Activated naive CD8-positive, alpha-beta T cell treated with anti-CD3 and anti-CD28 coated beads for 36 hours (primary cell): ENCODE results near the gene TIMP2. TPM values are rescaled to one million over a fixed set of nuclear protein-coding genes. Genes with fewer than 3 reads are reported as not detected.
"Not testable (repeated sequence)": the region's sequence is repeated elsewhere in the genome, so short reads cannot be mapped to it uniquely, and the experiment has no call there.

ENCODE experiments used
- DNase-seq: peaks from one replicate; pipeline ENCODE4 v3.0.0; 2021
- H3K27ac Mint-ChIP-seq: one replicate; pipeline ENCODE4 v1.8.0; 2022; ENCODE audit warnings: mild to moderate bottlenecking, moderate library complexity, mixed read lengths
- H3K27me3 Mint-ChIP-seq: one replicate; pipeline ENCODE4 v1.8.0; 2022; ENCODE audit warnings: mild to moderate bottlenecking, mixed read lengths
- H3K36me3 Mint-ChIP-seq: one replicate; pipeline ENCODE4 v1.8.0; 2021; ENCODE audit warnings: mild to moderate bottlenecking, mixed read lengths
- H3K4me1 Mint-ChIP-seq: one replicate; pipeline ENCODE4 v1.8.0; 2021; ENCODE audit warnings: mixed read lengths
- H3K4me3 Mint-ChIP-seq: one replicate; pipeline ENCODE4 v1.8.0; 2022; ENCODE audit warnings: mild to moderate bottlenecking, moderate library complexity, mixed read lengths
- H3K9me3 Mint-ChIP-seq: one replicate; pipeline ENCODE4 v1.8.0; 2022; ENCODE audit warnings: mixed read lengths
- total RNA-seq, 2 experiments: library from RNA; stranded (reverse); gene quantifications; one replicate each; pipeline ENCODE4 v1.2.3, GENCODE V29; 2021

Gene TIMP2
- total RNA-seq, 2 experiments from 2014 or later = 1.2 to 1.3 TPM

DNA sequence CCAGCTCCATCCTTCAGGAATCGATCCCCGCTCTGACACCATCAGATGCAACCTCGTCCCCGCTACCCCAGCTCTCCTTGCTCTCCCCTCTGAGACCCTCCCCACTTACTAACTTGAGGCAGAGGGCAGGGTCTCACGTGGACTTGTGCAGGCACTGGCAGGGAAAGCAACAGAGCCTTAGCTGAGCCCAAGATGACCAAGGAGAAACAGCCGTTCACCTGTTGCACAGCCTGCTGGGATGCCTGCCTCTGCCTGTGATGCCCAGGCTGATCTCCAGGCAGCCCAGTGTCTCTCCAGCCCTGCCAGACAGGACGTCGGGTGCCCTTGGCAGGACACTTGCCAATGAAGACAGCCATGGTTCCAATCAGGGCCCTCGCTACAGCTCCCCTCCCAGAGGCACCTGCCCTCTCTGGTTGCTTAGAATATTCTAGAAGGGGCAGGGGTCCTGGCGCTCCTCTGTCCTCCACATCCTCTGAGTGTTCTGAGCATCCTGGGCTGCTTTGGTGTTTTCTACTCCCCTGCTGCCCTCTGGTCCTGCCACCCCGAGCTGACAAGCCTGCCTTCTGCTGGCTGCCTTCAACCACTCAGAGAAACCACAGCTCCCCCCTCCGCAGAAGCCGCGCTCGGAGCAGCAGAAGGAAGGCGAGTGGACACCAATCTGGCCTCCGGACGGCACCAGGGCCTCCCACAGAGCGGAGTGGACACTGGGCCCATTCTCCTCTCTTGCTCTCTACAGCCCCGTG is 28.9 kb downstream of the TIMP2 start:
- Mint-ChIP-seq H3K36me3 (no peaks in the 10 kb centered on the region), H3K27me3 (no peaks in the 10 kb centered on the region), H3K27ac (no peak overlapping the region), H3K9me3 (no peaks in the 10 kb centered on the region), H3K4me1 (peaks cover 7% of the 10 kb centered on the region), H3K4me3 (no peak overlapping the region)
- DNase-seq = no peak

DNA sequence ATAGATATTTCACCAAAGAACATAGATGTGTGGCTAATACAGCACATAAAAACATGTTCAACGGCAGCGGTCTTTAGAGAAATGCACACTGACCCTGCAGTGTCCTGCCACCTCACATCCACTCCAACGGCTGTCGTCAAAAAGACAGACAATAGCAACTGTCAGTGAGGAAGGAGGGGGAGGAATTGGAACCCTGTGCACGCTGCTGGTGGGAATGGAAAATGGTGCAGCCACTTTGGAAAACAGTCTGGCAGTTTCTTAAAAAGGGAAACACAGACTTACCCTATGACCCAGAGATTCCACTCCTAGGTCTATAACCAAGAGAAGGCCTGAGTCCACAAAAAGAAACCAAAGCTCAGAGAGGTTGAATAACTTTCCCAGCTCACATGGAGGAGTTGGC is 29.9 kb downstream of the TIMP2 start:
- Mint-ChIP-seq H3K4me1 (peaks cover 16% of the 10 kb centered on the region), H3K27ac (no peak overlapping the region), H3K4me3 (no peak overlapping the region), H3K9me3 (no peaks in the 10 kb centered on the region), H3K36me3 (no peaks in the 10 kb centered on the region), H3K27me3 (no peaks in the 10 kb centered on the region)
- no peak for DNase-seq

DNA sequence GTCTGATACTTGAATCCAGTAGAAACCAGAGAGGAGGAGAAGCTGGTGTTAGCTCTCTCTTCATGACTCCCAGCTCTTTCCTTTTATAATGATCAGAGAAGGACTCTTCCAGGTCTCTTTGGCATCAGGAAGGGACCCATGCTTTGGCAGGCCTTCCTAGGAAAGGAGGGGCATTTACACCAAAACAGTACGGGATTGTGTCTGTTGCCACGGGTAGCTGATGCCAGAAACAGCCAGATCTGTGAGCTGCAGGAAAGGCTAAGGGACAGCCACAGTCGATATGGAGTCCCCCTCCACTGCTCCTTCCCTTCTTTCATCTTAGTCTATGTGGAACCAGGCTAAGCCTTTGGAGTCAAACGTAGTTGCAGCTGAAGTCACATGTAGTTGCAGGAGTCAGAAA is 31.5 kb downstream of the TIMP2 start:
- peaks cover 31% of the 10 kb centered on the region for H3K4me1 Mint-ChIP-seq
- H3K27ac Mint-ChIP-seq = no peak overlapping the region
- H3K4me3 Mint-ChIP-seq = no peak overlapping the region
- no peaks in the 10 kb centered on the region for H3K9me3 Mint-ChIP-seq
- peaks cover 4% of the 10 kb centered on the region for H3K27me3 Mint-ChIP-seq
- no peaks in the 10 kb centered on the region for H3K36me3 Mint-ChIP-seq
- DNase-seq = no peak

DNA sequence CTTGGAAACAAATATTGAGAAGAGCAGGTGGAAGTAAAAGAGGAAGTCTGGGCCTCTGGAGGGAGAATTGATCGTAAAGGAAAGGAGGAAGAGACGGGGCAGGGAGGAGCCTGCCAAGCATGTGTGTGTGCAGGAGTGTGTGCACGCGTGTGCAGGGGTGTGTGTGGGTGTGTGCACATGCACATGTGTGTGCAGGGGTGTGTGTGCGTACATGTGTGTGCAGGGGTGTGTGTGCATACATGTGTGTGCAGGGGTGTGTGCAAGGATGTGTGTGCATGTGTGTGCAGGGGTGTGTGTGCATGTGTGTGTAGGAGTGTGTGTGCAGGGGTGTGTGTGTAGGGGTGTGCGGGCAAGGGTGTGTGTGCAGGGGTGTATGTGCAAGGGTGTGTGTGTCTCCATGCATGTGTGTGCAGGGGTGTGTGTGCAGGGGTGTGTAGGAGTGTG is 32.2 kb downstream of the TIMP2 start:
- DNase-seq = no peak
- Mint-ChIP-seq H3K9me3 (no peaks in the 10 kb centered on the region), H3K4me1 (peaks cover 33% of the 10 kb centered on the region), H3K27me3 (peaks cover 5% of the 10 kb centered on the region), H3K4me3 (no peak overlapping the region), H3K36me3 (no peaks in the 10 kb centered on the region), H3K27ac (no peak overlapping the region)

DNA sequence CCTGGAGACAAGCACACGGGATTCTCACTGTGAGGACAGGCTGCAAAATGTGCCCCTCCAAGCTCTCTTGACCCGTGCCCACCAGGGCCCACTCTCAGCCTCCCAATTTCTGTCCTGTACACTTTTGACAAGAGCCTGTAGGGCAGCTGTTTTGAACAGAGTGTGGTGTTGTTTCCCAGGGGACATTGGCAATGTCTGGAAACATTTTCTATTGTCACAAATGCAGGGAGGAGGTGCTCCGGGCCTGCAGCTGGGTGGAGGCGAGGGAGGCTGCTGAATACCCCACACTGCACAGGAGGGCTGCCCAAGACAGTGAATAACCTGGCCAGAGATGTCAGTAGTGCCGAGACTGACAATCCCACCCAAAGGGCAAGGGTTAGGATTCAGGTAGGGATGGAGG is 32.7 kb downstream of the TIMP2 start:
- Mint-ChIP-seq H3K9me3 (no peaks in the 10 kb centered on the region), H3K4me3 (no peak overlapping the region), H3K4me1 (peaks cover 33% of the 10 kb centered on the region), H3K27me3 (peaks cover 5% of the 10 kb centered on the region), H3K27ac (no peak overlapping the region), H3K36me3 (no peaks in the 10 kb centered on the region)
- no peak for DNase-seq

DNA sequence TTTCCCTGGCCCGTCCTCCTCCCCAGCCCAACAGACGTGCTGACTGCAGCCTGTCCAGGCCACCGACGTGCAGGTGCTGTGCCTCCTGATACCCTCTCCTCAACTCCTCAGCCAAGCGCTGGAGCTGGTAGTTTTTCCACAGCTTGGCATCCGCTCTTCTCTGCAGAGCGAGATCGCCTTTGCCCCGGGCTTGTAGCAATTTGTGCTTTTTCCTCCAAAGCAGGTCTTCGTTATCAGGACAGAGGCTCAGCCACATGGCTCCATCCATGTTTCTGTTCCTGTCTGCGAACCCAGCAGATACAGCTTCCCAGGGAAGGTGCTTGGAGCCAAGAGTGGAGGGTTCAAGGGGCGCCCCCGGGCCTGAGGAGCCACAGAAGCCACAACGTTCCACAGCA is 33.1 kb downstream of the TIMP2 start:
- peak overlapping the region; percentile 11 for H3K27ac Mint-ChIP-seq
- no peak for DNase-seq
- peaks cover 33% of the 10 kb centered on the region for H3K4me1 Mint-ChIP-seq
- H3K27me3 Mint-ChIP-seq = peaks cover 5% of the 10 kb centered on the region
- no peaks in the 10 kb centered on the region for H3K36me3 Mint-ChIP-seq
- no peak overlapping the region for H3K4me3 Mint-ChIP-seq
- H3K9me3 Mint-ChIP-seq = no peaks in the 10 kb centered on the region

DNA sequence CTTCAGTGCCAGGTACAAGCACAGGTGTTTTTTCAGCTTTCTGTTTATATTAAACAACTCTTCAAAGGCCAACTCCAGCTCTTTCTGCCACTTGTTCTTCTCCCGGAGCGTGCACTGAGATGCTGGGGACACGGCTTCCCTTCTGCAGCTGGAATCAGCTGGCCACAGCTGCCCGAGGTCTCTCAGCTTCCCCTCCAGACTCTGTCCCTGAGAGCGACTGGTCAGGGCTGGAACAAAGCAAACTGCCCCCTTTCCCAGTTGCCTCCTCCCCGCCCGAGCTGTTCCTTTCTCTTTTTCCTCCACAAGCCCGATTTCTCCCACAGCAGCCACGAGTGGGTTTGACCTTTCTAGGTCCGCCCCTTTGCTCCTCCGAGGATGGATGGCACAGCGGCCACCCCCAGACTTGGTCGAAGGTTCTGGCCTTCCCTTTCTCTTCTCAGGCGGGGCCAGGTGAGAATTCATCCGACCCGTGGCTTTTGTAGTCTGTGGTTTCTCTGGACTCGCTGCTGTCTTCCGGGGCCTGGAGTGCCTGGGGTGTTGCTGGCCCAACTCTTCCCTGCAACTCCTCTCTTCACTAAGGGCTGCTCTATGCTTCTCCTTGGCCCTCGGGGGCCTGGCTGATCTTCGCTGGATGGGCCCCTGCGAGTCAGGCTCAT is 33.7 kb downstream of the TIMP2 start:
- peaks cover 33% of the 10 kb centered on the region for H3K4me1 Mint-ChIP-seq
- no peak for DNase-seq
- H3K27ac Mint-ChIP-seq = peak overlapping the region; percentile 32
- peaks cover 5% of the 10 kb centered on the region for H3K27me3 Mint-ChIP-seq
- no peaks in the 10 kb centered on the region for H3K36me3 Mint-ChIP-seq
- H3K4me3 Mint-ChIP-seq = no peak overlapping the region
- no peaks in the 10 kb centered on the region for H3K9me3 Mint-ChIP-seq

DNA sequence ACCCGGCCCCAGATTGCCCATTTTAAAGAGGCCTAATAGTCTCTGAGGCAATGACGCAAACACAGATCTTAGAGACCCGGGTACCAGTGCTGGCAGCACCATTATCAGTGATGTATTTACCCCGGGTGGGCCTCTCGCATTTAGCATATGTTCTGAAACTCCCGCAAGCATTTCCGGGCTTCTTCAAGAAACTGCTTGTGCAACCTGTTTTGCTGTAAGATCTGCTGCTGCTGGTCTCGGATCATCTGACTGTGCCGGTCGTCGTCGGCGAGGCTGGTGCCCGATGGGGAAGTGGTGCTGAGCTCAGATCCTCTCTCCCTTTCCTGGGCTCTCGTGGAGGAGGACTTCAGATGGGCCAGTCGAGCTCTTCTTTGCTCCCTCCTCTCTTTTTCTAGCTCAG is 34.7 kb downstream of the TIMP2 start:
- Mint-ChIP-seq H3K27me3 (peaks cover 5% of the 10 kb centered on the region), H3K4me1 (peaks cover 33% of the 10 kb centered on the region), H3K9me3 (no peaks in the 10 kb centered on the region), H3K36me3 (no peaks in the 10 kb centered on the region), H3K4me3 (no peak overlapping the region), H3K27ac (peak overlapping the region; percentile 69)
- peak; percentile 45 for DNase-seq

DNA sequence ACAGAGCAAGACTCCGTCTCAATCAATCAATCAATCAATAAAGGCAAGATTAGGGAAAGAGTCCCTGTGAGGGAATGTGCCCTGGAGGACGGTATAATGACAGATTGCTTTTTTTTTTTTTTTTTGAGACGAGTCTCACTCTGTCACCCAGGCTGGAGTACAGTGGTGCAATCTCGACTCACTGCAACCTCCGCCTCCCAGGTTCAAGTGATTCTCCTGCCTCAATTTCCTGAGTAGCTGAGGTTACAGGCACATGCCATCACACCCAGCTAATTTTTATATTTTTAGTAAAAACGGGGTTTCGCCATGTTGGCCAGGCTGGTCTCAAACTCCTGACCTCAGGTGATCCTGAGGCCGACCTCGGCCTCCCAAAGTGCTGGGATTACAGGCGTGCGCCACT is 35.1 kb downstream of the TIMP2 start:
- not testable (repeated sequence) for H3K27me3 Mint-ChIP-seq, DNase-seq, H3K4me3 Mint-ChIP-seq, H3K9me3 Mint-ChIP-seq, H3K36me3 Mint-ChIP-seq
- peaks cover 33% of the 10 kb centered on the region for H3K4me1 Mint-ChIP-seq
- peak overlapping the region; percentile 69 for H3K27ac Mint-ChIP-seq

DNA sequence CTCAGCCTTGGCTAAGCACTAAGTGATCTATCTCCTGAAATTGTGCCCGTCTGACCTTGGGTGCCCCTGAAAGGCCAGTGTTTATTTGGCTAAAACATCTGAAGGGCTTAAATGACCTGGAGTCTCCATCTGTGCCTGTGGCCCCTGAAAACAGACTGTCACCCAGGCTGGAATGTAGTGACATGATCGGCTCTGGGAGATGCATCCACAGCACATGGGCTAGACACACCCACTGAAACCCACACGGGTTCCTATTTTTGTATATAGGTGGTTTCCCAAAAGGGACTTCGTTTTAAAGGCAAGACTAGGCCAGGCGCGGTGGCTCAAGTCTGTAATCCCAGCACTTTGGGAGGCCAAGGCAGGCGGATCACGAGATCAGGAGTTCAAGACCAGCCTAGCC is 35.7 kb downstream of the TIMP2 start:
- peak; percentile 21 for DNase-seq
- H3K4me1 Mint-ChIP-seq = peaks cover 33% of the 10 kb centered on the region
- H3K9me3 Mint-ChIP-seq = no peaks in the 10 kb centered on the region
- no peaks in the 10 kb centered on the region for H3K36me3 Mint-ChIP-seq
- H3K4me3 Mint-ChIP-seq = peak overlapping the region; percentile 50
- H3K27me3 Mint-ChIP-seq = peaks cover 5% of the 10 kb centered on the region
- peak overlapping the region; percentile 67 for H3K27ac Mint-ChIP-seq

DNA sequence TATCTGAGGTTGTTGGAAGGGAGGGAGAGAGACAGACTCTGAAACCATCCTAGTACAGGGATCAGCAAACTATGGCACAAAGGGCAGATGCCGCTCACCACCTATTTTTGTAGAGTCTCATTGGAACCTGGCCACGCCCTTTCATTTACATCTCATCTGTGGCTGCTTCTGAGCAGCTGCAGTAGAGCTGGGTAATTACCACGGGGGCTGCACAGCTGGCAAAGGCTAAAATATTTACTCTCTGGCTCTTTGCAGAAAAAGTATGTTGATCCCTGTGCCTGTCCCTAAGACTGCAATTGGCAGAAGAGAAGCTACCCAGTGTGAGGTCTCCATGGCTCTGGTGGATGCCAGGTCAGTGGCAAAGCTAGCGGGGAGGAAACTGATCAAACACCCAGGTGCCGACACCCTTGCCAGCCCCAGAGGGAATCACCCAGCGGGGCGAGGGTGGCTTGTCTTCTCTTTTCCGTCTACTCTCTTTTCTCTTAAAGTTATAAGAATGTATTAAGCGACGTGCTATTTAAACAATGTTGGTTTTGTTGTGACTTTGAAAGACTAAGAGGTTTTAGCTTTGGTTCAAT is 36.2 kb downstream of the TIMP2 start:
- H3K27me3 Mint-ChIP-seq = peaks cover 5% of the 10 kb centered on the region
- H3K27ac Mint-ChIP-seq = peak overlapping the region; percentile 19
- DNase-seq = no peak
- H3K4me1 Mint-ChIP-seq = peaks cover 33% of the 10 kb centered on the region
- no peaks in the 10 kb centered on the region for H3K36me3 Mint-ChIP-seq
- no peaks in the 10 kb centered on the region for H3K9me3 Mint-ChIP-seq
- H3K4me3 Mint-ChIP-seq = no peak overlapping the region

DNA sequence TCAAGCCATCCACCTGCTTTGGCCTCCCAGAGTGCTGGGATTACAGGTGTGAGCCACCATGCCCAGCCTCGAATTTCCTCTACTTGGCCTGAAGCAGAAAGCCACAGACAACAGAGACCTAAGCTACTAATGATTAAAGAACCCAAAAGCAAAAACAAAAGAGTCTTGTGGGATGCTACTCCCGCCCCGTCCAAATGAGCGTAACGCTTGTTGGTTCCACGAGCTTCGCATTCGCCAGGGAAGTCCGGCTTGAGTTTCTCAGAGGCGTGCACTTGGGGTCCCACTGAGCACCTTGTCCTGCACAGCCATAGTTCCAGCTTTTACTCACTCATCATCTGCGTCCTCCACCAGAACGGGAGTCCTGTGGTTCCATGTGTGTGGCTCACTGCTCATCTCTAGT is 38.2 kb downstream of the TIMP2 start:
- Mint-ChIP-seq H3K36me3 (no peaks in the 10 kb centered on the region), H3K4me3 (no peak overlapping the region), H3K27ac (no peak overlapping the region), H3K9me3 (no peaks in the 10 kb centered on the region), H3K4me1 (peaks cover 41% of the 10 kb centered on the region), H3K27me3 (peaks cover 5% of the 10 kb centered on the region)
- no peak for DNase-seq

DNA sequence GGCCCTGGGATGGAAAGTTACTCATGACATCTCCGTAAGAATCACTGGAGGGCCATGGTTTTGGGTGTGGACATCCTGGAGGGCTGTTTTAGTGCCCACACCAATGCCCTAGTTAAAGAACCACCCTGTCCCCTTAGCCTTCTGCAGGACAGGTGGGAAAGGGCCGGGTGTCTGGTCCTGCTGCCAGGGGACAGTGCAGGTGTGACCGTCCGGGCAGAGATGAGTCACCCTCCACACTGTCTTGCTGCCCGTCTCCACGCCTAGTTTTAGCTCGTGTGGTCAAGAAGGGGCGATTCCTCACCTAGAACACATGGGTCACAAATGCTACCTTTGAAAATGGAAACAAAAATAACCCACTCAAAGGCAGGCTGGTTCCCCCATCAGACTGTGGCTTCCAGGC is 39.2 kb downstream of the TIMP2 start:
- H3K4me1 Mint-ChIP-seq = peaks cover 34% of the 10 kb centered on the region
- no peak overlapping the region for H3K27ac Mint-ChIP-seq
- no peaks in the 10 kb centered on the region for H3K36me3 Mint-ChIP-seq
- H3K9me3 Mint-ChIP-seq = no peaks in the 10 kb centered on the region
- peaks cover 5% of the 10 kb centered on the region for H3K27me3 Mint-ChIP-seq
- DNase-seq = no peak
- no peak overlapping the region for H3K4me3 Mint-ChIP-seq

DNA sequence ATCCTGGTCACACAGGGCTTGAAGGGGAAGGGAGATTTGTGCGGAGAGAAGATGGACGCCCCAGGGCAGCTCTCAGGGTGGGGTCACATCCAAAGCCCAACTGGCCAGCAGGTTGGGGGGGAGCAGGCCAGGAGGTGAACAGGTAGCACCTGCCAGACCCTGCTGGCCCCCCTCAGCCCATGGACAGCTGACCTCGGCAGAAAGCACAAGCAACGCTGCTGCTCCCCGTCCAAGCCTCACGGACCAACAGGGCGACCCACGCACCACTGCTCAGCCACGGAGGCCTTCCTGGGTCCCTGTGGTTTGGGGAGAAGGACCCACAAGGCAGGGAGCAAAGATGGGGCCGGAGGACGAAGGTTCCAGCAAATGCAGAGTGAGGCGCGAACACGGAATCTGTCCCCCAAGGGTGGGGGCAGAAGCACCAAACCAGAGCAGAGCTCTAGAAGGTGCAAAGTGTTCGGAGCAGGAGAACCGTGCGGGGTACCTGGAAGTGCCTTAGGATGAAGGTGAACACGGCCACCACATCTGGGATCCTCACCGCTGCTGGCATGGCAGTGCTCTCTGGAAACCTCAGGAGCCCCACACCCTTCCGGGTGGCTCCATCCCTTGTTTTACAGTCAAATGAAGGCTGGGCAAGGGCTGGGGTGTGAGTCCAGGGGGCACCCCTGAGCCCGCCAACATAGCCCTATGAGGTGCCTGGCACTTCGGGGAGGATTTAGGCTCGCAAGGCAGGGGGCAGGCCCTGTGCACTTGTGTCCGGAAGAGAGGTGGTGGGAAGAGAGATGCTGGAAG is 40.1 kb downstream of the TIMP2 start:
- Mint-ChIP-seq H3K27me3 (peaks cover 5% of the 10 kb centered on the region), H3K36me3 (no peaks in the 10 kb centered on the region), H3K9me3 (no peaks in the 10 kb centered on the region), H3K27ac (no peak overlapping the region), H3K4me3 (no peak overlapping the region), H3K4me1 (peaks cover 28% of the 10 kb centered on the region)
- DNase-seq = no peak

DNA sequence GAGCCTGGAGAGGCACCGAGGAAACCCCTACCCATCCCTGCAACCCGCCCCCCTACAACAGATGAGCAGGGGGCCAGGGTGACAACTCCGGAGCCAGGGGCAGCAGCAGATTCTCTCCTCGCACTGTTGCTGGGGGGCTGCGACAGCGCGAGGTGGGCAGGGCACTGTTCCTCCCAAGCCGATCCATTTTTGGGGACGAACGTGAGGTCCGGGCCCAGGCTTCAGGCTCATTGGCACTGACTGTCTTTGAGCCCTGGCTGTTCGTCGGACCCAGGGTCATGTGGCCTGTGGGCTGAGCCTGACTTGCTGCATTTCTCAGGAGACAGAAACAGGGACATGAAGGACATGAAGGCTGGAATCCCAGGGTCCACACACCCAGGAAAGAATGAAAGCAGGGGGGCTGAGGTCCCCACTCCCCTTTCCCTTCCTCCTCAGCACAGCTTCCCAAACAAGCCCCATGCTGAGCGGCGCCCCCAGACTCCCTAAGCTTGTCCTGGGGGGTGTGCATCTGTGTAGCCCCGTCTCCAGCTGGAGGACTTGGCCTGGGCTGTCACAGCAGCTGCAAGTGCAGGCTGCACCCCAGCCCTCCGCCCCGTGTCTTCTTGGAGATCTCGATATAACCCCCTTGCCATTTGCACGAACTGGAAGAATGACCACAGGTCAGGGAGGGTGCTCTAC is 40.9 kb downstream of the TIMP2 start:
- Mint-ChIP-seq H3K4me3 (no peak overlapping the region), H3K4me1 (peaks cover 28% of the 10 kb centered on the region), H3K36me3 (no peaks in the 10 kb centered on the region), H3K9me3 (no peaks in the 10 kb centered on the region), H3K27me3 (peaks cover 5% of the 10 kb centered on the region), H3K27ac (no peak overlapping the region)
- no peak for DNase-seq
